ENCODE results near the gene SSU72.
"Not testable (repeated sequence)": the region's sequence is repeated elsewhere in the genome, so short reads cannot be mapped to it uniquely, and the experiment has no call there.

Gene SSU72

DNA sequence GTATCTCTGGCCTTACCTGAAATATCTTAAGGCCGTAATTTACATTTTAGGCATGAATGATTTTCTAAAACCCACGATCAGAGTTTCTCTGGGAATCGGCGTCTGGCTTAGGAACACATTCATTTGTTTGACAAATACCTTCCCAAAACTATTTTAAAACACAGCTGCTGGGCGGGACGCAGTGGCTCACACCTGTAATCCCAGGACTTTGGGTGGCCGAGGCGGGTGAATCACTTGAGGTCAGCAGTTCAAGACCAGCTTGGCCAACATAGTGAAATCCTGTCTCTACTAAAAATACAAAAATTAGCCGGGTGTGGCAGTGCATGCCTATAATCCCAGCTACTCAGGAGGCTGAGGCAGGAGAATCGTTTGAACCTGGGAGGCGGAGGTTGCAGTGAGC is 17.7 kb downstream of the SSU72 start:
- not testable (repeated sequence) for DNase-seq

DNA sequence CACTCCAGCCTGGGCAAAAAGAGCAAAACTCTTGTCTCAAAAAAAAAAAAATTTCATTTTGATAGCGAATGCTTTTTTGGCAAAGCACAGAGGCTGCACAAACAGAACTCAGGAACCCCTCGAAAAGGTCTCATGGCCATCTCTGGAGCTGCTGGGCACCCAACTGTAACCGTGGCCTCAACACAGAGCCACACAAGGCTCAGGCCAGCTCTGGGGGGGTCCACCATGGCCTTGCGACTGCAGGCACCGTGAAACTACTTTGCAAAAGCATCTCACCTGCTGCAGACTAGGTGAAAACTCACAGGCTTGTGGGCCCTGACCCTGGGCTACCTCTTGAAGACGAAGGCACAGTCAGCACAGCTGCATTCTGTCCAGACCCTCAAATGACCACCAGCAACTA is 18.2 kb downstream of the SSU72 start:
- no peak for DNase-seq

DNA sequence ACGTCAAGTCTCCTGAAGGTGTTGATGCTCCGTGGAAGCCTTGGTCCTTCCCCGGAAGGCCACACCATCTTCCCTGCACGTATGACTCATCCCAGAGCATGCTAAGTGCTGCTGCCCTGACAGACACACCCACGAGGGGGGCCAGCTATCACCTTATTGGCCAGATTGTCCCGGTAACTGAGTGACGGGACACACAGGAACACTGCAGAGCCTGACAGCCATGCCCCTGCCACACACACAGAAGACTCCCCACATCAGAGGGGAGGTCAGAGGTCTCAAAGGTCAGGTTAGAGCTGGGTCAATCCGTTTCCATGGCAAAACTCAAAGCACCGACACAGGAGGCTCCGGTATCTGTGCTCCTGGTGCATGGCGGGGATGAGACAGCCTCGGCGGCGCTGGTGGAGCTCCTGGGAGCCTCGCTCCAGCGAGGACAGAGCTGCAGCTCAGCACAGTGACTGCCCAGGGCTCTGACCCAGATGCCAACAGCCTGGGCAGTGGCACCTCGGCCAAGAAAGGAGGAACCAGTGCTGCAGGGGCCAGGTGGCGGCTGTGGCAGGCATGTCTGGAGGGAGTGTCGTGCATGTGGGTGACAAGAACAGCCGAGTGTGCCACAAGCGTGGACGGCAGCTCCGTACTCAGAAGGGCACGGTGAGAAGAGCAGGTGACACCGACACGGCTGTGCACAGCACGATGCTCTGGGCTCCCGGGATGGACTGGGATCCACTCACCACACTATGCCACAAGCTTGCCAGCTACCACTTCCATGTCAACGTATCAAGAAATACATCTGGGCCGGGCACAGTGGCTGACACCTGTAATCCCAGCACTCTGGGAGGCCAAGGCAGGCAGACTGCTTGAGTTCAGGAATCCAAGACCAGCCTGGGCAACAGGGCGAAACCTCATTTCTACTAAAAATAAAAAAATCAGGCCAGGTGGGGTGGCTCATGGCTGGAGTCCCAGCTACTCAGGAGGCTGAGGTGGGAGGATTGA is 19.4 kb downstream of the SSU72 start:
- DNase-seq: no peak

DNA sequence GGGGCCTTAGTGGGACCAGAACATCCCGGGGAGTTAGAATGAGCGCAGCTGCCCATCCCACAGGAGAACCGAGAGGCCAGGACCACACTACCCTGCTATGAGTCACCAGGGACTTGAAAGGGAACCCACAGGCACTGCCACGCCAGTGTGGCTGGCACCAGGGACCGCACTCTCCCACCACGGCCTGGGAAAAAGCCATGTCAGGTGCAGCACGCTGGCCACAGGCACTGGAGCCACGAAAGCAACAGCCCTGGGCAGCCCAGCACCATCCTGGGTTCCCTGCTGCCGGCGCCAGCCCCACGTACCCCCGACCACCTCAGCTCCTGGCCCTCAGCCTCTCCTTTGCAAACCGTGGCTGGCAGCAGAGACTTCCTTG is 20.1 kb downstream of the SSU72 start:
- no peak for DNase-seq

DNA sequence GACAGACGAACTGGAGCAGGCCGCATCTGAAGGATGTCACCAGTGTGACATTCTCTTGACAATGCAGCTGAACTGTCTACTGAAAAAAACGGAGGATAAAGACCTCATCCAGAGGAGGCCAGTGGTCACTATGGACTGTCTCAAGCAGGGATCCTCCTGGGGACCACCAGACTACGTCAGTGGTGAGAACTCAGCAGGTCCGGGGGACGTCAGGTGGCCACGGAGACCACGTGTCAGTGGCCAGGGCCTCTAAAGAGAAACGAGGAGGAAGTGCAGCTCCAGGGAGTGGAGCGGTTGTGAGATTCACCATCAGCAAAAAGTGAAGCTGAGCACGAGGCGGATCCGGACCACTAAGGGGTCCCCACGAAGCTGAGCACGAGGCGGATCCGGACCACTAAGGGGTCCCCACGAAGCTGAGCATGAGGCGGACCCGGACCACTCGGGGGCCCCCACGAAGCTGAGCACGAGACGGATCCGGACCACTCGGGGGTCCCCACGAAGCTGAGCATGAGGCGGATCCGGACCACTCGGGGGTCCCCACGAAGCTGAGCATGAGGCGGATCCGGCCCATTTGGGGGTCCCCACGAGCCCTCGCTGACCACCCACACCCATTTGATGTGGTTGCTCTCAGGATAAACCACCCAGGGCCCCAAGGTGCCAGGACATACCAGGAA is 20.7 kb downstream of the SSU72 start:
- no peak for DNase-seq

DNA sequence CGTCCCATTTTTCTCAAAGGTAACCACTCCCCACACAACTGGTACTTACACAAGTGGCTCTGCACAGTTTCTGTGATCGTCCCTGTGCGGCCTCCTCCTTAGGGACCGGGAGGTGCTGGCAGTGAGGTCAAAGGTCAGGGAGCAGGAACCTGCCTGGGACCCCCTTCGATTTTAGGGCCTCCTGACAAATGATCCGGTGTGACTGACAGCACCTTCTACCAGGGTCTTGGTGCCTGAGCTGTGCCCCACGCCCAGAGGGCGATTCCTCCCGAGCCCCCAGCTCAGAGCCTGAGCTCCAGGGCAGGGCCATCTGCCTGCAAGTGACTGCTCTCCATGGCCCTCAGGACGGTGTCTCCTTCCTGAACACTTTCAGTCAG is 22.4 kb downstream of the SSU72 start:
- DNase-seq: no peak

DNA sequence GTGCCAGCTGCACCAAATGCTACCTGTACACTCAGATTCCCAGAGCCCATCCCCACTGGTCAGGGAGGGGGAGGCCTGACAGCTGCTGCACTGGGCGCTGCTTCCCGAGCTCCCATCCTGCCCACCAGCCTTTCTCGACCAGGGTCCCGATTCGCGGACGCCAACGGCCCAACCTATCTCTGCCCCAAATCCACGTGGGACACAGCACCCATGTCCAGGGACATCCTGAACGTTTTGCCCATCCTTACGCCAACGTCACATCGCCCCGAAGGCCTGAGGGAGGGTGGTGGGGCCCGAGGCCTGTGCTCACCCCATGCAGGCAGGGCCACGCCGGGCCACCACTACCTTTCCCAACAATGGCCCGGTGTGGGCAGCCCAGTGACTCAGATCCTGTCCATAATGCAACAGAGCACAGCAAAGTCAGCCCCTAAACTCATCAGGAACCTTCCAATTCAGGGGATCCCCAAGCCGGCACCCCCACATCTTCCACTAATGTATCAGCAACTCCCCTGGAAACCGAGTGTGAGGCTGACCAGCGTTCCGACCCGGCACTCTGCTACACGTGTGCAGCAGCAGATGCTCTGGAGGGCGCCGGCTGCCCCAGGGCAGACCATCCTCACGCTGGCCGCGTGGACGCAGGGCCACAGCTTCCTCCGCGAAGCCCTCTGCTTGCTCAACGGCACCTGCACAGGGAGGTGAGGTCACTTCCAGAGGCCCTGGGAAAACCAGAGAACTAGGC is 23.0 kb downstream of the SSU72 start:
- DNase-seq: no peak

DNA sequence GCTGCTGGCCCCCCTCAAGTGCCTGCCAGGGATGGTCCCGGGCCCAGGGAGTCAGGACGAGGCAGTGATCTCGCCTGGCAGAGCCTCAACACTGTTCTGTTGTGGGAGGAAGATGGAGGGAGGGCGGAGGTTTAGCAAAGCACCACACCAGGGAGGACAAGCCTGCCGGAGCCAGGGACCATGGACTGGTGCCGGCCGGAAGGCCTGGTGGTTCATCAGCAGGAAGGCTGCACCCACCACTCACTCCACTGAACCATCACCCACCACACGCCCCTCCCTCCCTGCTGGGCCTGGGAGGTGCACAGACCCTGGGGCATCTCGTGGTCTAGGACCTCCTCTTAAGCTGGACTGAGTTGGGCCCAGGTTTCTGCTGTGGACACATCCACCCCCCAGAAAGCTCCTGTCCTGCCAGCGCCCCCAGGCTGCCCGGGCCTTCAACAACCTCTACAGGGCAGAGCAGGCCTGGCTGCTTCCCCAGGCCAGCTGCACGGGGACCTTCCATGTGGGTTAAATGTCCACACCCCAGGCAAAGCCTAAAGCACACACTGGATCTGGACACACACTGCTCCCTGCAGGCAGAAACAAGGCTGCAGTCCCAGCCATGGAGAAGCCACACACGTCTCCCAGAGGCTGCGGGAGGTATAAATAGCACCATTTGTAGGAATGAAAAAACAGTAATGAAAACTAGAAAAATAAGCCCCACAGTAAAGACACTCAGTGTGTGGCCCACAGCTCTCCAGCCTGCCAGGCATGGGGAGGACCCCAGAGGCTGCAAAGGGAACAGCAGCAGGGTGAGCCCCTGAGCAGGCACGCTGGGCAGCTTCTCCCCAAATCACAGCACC is 23.9 kb downstream of the SSU72 start:
- peak; percentile 49 for DNase-seq

DNA sequence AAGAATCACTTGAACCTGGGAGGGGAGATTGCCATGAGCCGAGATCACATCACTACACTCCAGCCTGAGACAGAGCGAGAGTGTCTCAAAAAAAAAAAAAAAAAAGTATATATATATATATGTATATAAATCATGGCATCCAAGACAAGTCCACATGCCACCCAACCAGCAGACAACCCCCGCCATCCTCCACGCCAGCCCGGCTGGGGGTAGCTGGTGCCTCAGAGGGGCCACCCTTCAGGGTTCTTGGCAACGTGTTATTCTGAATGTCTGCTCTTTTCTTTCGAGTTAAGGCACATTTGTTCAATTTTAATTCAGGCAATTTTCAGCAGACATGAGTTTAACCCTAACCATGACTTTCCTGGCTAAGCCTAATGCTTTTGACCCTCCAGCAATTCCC is 24.6 kb downstream of the SSU72 start:
- DNase-seq: no peak

DNA sequence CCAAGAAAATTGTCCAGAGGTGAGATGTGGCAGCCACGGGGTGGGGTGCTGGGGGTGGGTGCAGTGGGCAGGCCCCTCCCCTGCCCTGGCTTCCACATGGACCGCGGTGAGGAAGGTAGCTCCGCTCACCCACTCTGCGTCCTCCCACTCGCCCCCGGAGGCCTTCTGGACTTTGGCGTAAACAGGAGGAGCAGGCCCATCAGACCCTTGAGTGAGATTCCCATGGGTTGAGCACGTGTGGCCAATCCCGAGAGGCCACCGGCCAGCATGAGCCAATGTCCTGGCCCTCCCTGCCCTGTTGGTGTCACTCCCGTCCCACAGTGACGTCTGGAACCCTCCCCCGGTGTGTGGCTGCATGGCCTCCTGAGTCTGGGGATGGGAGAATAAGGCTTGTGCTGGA is 26.1 kb downstream of the SSU72 start:
- no peak for DNase-seq

DNA sequence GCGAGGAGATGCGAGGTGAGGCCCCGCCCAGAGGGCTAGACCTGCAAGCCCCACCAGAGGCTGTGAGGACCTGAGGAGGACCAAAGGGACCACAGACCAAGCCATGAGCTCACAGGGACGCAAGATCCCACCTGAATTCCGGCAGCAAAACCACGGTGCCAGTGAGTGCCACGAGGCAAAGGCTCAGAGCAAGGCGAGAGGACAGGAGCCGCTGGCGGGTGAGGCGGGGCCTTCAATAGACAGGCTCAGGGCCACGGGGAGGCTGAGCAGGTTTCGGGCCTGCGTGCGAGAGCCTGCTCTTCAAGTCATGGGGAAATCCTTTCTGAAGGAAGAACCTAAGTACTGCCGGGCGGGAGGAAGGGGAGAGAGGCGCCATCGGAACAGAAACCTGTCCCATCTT is 27.2 kb downstream of the SSU72 start:
- no peak for DNase-seq

DNA sequence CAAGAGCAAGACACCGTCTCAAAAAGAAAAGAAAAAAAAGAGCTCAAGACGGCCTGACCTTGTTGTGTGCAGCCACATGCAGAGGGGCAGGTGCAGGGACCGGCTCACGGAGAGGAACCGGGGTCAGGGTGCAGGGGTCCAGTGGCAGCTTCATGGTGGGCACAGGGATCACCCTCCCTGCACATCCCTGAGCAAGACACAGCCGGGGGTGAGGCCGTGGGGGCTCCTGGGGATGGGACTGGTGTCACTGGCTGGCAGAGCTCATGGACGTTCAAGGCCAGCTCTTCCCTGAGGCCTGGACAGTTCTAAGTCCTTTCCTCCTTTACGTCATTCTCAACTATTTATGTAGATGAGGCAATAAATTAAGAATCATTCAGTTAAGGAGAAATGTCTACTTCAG is 27.7 kb downstream of the SSU72 start:
- DNase-seq: no peak

DNA sequence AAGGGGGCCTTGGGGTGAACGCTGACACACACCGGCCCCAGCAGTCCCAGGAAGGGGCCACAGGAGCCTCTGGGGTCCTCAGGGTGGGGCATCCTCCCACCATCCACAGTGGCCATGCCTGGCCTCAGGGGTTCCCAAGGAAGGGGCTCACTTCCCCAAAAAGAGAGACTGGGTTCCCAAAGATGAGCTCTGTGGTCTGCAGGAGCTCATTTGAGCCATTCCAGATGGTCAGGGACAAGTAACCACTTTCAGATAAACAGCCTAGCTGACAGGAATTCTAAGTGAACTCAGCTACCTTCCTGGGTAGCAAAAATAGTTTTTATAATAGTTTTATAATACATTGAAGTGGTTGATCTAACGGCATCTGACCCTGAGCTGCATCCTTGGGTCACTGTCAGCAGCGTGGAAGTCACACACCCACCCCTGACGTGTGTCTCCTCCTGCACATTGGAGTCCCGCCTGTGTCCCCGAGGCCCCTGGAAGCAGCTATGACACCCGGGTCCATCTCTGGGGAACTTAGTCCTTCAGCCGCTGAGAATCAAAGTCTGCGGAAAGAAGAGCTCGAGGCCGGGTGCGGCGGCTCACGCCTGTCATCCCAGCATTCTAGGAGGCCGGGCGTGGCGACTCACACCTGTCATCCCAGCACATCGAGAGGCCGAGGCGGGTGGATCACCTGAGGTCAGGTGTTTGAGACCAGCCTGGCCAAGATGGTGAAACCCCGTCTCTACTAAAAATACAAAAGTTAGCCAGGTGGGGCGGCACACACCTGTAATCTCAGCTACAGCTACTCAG is 28.5 kb downstream of the SSU72 start:
- no peak for DNase-seq

DNA sequence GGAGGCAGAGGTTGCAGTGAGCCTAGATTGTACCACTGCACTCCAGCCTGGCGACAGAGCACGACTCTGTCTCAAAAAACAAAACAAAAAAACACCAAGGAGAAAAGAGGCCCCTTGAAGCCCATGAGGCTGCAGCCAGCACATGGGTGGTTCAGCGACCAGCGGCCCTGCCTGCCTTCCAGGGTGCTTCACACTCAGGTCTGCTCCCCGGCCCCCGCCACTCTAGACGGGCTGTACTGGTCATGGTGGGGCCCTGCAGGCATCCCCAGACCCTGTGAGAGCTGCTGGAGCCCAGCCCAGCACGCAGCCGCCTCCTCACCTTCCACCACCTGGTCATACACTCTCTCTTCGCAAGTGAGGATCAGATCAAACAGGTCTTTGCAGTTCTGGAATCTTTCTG is 30.1 kb downstream of the SSU72 start:
- no peak for DNase-seq

DNA sequence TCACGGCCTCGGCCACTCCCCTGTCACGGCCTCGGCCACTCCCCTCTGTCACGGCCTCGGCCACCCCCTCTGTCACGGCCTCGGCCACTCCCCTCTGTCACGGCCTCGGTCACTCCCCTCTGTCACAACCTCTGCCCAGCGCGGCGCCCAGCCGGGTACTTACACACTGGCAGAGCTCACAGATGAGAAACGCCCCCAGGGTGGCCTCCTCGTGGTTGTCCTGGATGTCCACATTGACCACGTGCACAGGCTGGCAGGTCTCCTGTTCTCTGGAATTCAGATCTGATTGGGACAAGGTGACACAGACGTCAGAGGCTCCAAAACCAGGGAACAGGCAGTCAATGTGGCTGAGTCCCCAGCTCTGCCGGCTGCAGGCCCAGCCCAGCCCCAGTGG is 31.0 kb downstream of the SSU72 start:
- no peak for DNase-seq

DNA sequence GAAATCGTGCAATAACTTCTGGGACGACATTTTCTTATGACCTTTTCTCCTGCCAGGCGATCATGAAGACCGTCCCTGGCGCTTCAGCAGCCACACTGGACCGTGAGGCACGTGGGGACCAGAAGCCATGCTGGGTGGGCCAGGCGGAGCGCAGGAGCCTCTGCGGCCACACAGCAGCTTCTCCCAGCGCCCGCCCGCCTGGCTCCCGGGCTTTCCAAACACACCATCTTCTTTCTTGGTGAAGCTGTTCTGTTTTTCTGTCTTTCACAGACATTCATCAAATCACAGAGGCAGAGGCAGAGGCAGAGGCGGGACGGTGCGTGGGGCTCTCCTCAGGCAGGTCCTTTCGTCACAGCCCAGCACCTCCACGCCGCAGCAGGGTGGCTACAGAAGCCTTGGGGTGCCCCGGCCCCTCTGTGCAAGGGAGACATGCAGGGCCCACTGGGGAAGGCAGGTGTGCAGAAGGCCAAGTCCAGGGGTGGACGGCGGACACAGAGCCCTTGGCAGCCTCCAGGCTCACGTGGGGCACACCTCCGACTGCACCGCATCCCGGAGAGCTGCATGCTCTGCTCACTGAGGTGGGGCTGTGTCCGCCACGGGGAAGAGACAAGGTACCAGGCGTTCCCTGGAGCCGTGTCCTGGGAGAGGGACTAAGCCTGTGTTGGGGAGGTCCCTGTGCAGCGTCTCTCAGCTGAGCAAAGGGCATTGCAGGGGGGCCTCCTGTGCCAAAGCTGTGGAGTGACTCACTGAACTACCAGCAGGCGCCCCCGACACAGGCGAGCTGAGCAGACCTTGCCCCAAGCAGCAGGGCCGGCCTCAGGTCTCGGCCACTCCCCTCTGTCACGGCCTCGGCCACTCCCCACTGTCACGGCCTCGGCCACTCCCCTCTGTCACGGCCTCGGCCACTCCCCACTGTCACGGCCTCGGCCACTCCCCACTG is 31.6 kb downstream of the SSU72 start:
- DNase-seq: no peak

DNA sequence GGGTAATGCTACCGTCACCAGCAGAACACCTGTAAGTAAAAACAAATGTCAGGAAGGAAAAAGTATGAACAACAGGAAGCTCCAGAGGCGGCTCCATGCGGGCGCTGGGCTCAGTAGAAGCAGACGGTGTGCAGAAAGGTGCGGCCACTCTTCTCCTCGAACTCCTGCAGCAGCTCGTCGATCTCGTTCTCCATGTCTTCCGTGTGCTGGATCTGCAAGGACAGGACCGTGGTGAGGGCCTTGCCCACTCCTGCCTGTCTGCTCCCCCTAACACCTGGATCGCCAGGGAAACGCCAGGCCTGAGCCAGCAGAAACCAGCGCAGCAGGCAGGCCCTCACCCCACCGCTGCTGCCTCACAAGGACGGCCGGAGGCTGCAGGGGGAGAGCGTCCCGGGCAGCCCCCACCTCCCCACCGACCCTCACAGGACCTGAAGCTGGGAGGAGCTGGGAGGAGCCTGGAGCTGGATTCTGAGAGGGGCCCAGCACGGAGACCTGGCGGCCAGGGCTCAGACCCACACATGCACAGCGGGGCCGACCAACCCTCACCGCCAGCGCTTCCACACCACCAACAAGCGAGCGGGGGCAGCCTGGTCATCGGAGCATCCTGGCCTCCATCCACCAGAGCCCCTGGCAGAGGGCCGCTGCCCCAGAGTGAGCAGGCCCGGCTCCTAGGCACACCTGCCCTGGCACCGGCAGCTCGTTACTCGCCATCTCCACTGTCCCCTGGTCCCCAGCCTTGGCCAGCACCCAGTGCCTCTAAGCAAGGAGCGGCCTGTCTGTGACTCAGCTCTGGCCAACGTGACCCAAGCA is 32.5 kb downstream of the SSU72 start:
- DNase-seq: no peak

DNA sequence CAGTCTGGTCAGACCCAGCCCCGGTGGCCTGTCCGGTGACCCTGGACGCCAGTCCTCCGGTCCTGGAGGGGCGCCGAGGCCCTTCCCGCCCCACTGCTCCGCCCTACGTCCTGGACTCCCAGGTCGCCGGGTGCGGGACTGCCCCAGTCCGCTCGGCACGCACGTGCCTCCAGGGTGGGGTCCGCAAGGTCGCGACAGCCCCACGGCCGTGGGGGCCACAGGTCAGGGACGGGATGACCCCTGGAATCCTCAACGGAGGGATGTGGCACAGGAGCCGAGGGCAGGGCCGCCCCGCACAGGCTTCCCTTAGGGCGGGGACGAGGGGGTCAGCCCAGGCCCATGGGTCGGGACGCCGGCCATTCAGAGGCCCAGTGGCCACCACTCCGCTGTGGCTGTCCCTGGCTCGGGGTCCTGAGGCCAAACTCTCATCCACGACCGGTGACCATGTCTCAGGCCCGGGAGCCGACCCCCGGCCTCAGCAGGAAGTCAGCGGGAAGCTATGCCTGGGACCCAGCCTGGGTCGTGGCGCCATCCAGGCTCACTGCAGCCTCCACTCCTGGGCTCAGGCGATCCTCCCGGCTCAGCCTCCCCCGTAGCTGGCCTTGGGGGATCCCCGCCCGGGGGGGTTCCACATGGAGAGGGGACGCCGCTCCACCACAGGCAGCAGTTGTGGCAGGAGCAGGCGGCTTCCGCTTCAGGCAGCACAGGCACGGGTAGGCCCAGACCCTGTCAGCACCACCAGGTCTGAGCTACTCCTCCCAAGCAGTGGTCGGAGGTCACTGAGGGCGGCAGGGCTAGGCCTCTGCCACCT is 33.6 kb downstream of the SSU72 start:
- no peak for DNase-seq
